HL-60/S4 treated with retinoic acid at 250 ng/mL for 4 days and 3 days (cell line): ENCODE measurements around the gene CRTAP.
"Not testable (repeated sequence)": the region's sequence is repeated elsewhere in the genome, so short reads cannot be mapped to it uniquely, and the experiment has no call there.

Experiments
- in situ Hi-C: fragments of 300-500 bp; cut with MboI; formaldehyde crosslinking; loops from 2 replicates; pipeline ENCODE4 v1.7.0; 2022; ENCODE audit warnings: low sequenced_read_pairs

Gene CRTAP

DNA sequence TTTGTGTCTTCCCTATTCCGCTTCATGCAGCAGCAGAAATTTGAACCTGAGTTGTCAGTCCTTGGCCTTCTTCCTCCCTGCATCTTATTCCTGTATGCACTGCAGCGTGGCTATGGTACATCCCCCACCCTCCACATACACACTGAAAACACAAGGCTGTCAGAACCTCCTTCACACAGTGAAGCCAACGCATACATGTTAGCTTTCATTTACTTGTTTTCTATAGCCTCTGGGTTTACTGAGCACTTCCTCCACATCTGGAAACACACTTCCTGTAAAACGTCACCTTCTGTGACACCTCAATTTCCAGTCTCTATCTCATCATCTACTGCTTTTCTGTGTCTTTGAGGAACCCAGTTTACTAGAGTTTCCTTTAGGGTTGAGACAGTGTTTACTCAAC lies 57.8 kb downstream of the CRTAP start:
- in situ Hi-C loops: no loop called here

DNA sequence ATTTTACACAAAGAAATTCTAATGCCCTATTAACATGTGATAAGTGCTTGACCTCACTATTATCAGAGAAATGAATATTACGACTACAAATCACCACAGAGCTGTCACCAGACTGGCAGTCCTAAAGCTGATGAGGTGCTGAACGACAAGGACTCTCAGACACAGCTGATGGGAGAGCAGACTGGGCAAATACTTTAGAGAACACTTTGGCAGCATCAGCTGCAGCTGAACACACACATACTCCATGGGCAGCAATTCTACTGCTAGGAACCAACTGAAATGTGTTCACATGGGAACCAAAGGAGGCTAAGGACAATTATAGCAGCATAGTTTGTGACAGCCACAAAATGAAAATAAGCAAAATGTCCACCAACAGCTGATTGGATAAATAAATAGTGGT lies 59.3 kb downstream of the CRTAP start:
- in situ Hi-C loops: no loop called here

DNA sequence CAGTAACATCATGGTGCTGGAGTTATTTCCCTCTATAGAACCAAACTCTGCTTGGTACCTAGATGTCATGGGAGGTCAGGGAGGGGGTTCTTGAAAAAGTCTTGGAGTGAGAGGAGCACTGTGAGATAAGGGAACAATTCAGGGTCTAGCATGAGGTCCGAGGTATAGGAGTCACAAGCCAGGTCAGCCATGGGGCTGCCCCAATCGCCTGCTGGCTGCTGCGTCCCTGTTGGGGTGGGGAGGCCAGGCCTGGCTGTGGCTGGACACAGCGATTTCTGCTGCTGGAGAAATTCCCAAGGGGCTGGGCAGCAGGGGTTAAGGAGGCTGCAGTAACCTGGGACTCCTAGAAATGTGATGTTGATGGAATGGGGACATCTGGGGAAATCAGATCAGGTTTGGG lies 59.9 kb downstream of the CRTAP start:
- in situ Hi-C loops: no loop called here

GRCh38 chr3:33174095-33174494 lies 60.3 kb downstream of the CRTAP start:
- in situ Hi-C loops: no loop called here

DNA sequence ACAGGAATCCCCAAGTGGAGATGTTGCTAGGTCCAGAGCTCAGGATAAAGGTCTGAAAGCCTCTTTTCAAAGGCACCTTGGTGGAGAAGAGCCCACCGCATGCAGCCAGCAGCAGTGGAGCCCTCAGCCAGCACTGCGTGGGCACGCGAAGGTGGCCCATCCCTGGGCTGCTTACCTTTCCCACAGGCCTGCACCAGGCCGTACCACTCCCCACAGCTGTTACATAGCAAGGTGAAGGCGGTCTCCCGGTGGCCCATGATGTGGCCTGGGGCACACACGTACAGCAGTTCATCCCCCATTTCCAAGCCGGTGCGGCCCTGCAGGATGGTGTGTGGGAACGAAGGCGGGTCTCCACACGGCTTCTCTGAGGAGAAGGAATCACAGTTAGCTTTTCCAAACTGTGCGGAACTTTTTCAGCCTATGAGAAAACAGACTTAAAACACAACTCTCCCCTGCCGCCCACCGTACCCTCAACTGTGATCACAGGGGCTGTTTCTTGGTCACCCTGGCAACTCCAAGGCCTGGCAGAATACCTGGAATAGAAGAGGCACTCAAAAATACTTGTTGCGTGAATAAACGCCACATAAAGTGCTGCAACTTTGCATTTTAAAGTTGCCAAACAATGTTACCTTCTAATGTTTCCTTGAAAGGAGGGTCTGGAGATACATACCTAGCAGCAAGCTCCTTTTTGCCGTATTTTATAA lies 61.0 kb downstream of the CRTAP start:
- in situ Hi-C loops: no loop called here

GRCh38 chr3:33179132-33179531 lies 65.3 kb downstream of the CRTAP start:
- in situ Hi-C loops: no loop called here

DNA sequence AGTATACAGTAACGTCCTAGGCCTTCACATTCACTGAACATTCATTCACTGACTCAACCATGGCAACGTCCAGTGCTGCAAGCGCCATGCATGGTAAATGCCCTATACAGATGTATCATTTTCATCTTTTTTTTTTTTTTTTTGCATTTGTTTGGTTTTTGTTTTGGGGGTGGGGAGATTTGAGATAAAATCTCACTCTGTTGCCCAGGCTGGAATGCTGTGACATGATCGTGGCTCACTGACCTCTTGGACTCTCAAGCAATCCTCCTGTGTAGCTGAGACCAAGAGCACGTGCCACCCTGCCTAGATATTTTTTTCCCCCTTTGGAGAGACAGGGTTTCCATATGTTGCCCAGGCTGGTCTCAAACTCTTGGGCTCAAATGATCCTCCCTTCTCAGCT lies 67.4 kb downstream of the CRTAP start:
- in situ Hi-C loops: no loop called here

DNA sequence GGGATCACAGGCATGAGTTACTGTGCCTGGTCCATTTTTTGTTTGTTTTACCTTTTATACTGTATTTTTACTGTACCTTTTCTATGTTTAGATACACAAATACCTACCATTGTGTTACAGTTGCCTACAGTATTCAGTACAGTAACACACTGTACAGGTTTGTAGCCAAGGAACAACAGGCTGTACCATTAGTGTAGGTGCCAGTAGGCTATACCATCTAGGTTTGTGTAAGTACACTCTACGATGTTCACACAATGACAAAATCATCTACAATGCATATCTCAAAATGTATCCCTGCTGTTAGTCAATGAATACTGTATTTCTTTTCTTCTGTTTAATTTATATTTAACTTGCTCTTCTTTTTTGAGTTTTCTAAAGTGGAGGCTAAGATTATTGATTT lies 67.8 kb downstream of the CRTAP start:
- in situ Hi-C loops: not testable (repeated sequence)

DNA sequence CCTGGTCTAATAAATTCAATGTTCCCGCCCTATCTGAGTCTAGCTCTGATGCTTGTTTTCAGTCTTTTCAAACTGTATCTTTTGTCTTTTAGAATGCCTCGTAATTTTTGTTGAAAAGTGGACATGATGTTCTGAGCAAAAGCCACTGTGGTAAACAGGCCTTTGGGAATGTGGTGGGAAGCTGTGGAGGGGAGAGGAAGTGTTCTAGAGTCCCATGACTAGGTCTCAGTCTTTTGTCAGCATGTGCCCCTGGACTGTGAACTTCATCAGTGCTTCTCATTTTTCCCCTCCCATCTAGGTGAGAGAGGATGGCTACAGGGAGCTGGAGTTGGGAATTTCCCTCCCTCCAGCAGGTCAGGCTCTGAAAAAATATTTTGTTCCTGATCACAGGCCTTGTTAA lies 71.0 kb downstream of the CRTAP start:
- in situ Hi-C loops: no loop called here

- in situ Hi-C loops: no loop called here
Measured at GRCh38 chr3:33186524-33187367, 72.9 kb downstream of the CRTAP start.

- in situ Hi-C loops: no loop called here
Measured at GRCh38 chr3:33187368-33187634, 73.5 kb downstream of the CRTAP start.

DNA sequence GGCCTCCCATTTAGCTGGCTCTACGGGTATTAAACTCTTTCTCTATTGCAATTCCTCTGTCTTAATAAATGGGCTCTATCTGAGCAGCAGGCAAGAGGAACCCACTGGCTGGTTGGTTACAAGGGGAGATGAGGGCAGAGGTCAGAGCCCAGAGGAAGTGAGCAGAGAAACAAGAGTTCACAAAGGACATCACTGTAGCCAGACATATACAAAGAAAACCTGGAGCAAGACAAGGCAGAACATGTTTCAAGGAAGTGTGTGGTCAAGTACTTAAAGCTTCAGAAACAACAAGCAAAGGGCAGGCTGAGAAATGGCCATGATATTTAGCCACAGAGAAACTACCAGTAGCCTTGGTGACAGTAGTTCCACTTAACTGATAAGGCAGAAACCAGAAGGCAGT lies 80.5 kb downstream of the CRTAP start:
- in situ Hi-C loops: no loop called here

DNA sequence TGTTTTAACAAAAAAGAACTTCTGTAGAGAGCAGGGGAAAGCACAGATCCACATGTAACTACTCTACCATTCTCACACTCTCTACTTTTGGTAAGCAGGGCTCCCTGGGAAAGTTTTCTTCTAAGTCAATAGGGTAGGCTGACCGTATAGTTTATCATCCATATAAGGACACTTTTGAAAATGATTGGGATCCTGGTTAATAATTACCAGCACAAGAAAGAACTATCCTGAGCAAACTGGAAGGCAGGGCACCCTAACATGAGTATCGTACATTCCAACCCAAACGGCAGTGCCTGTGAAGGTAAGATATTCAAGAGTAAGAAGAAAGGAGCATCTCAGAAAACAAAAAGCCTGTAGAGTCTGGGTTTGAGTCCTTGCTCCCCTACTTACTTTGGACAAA lies 82.7 kb downstream of the CRTAP start:
- in situ Hi-C loops: no loop called here
